BLaER1 (cell line): ENCODE data around the gene BTNL3.
"Not testable (repeated sequence)": the region's sequence is repeated elsewhere in the genome, so short reads cannot be mapped to it uniquely, and the experiment has no call there.

Source experiments
- H3K27ac ChIP-seq: shearing (Covaris generic); formaldehyde crosslinking; 2 replicates; pipeline ENCODE4 v1.8.1; 2022
- H3K27me3 ChIP-seq: shearing (Covaris generic); formaldehyde crosslinking; 2 replicates; pipeline ENCODE4 v1.8.1; 2022
- H3K36me3 ChIP-seq: shearing (Covaris generic); formaldehyde crosslinking; 2 replicates; pipeline ENCODE4 v1.8.1; 2022
- H3K4me1 ChIP-seq: shearing (Covaris generic); formaldehyde crosslinking; 2 replicates; pipeline ENCODE4 v1.8.1; 2022
- H3K4me2 ChIP-seq: shearing (Covaris generic); formaldehyde crosslinking; 2 replicates; pipeline ENCODE4 v1.8.1; 2022
- H3K4me3 ChIP-seq: shearing (Covaris generic); formaldehyde crosslinking; 2 replicates; pipeline ENCODE4 v1.8.1; 2022
- H3K9ac ChIP-seq: shearing (Covaris generic); formaldehyde crosslinking; 2 replicates; pipeline ENCODE4 v1.8.1; 2022
- H3K9me3 ChIP-seq: shearing (Covaris generic); formaldehyde crosslinking; 2 replicates; pipeline ENCODE4 v1.8.1; 2022
- H4K20me1 ChIP-seq: shearing (Covaris generic); formaldehyde crosslinking; 2 replicates; pipeline ENCODE4 v1.8.1; 2022
- Cebpa-rat ChIP-seq: shearing (Covaris generic); IDR thresholded peaks from 2 replicates; pipeline ENCODE4 v1.8.1; 2022

BTNL3 gene

GRCh38 chr5:180977852-180978251 is 10.8 kb upstream of the BTNL3 start:
- Histone ChIP-seq H3K9me3 (no peaks in the 10 kb centered on the region), H3K4me3 (no peak overlapping the region), H3K36me3 (no peaks in the 10 kb centered on the region), H3K9ac (no peak overlapping the region), H3K27me3 (no peaks in the 10 kb centered on the region), H3K4me2 (no peak overlapping the region), H3K27ac (no peak overlapping the region), H4K20me1 (no peaks in the 10 kb centered on the region), H3K4me1 (peaks cover 11% of the 10 kb centered on the region)
- TF ChIP-seq Cebpa-rat = no peak

GRCh38 chr5:180982008-180982741 is 6.5 kb upstream of the BTNL3 start:
- H3K36me3 ChIP-seq = no peaks in the 10 kb centered on the region
- H3K4me1 ChIP-seq = no peaks in the 10 kb centered on the region
- no peak overlapping the region for H3K4me3 ChIP-seq
- no peak overlapping the region for H3K27ac ChIP-seq
- no peaks in the 10 kb centered on the region for H3K27me3 ChIP-seq
- no peak for TF ChIP-seq Cebpa-rat
- no peak overlapping the region for H3K4me2 ChIP-seq
- no peaks in the 10 kb centered on the region for H3K9me3 ChIP-seq
- no peaks in the 10 kb centered on the region for H4K20me1 ChIP-seq
- H3K9ac ChIP-seq = no peak overlapping the region

GRCh38 chr5:180988016-180988415 is 630 bp upstream of the BTNL3 start:
- no peak overlapping the region for H3K4me2 ChIP-seq
- no peaks in the 10 kb centered on the region for H3K36me3 ChIP-seq
- no peak for TF ChIP-seq Cebpa-rat

GRCh38 chr5:180990086-180990881 is 1.6 kb downstream of the BTNL3 start:
- Histone ChIP-seq H3K4me2 (no peak overlapping the region), H3K4me3 (no peak overlapping the region), H4K20me1 (no peaks in the 10 kb centered on the region), H3K27ac (no peak overlapping the region), H3K27me3 (no peaks in the 10 kb centered on the region), H3K36me3 (no peaks in the 10 kb centered on the region), H3K4me1 (0 out of 2 replicates have a peak, but pooled peaks cover 7% of the 10 kb centered on the region), H3K9me3 (peaks cover 5% of the 10 kb centered on the region; the same call in 1 of the 2 replicates), H3K9ac (no peak overlapping the region)
- no peak for TF ChIP-seq Cebpa-rat

More at GRCh38 chr5:180988016-180988415, 630 bp upstream of the BTNL3 start:
- Histone ChIP-seq H4K20me1 (no peaks in the 10 kb centered on the region), H3K9ac (no peak overlapping the region), H3K27ac (no peak overlapping the region), H3K9me3 (no peaks in the 10 kb centered on the region), H3K4me3 (no peak overlapping the region), H3K27me3 (no peaks in the 10 kb centered on the region), H3K4me1 (0 out of 2 replicates have a peak, but pooled peaks cover 7% of the 10 kb centered on the region)

GRCh38 chr5:180990882-180991242 is 2.2 kb downstream of the BTNL3 start:
- Histone ChIP-seq H3K36me3 (no peaks in the 10 kb centered on the region), H4K20me1 (no peaks in the 10 kb centered on the region), H3K4me3 (no peak overlapping the region), H3K9me3 (peaks cover 5% of the 10 kb centered on the region; the same call in 1 of the 2 replicates), H3K4me2 (no peak overlapping the region), H3K27me3 (no peaks in the 10 kb centered on the region), H3K27ac (no peak overlapping the region), H3K4me1 (peaks cover 8% of the 10 kb centered on the region; the same call in 1 of the 2 replicates), H3K9ac (no peak overlapping the region)
- no peak for TF ChIP-seq Cebpa-rat

GRCh38 chr5:181001947-181002346 is 13.3 kb downstream of the BTNL3 start:
- no peaks in the 10 kb centered on the region for H3K9me3 ChIP-seq
- TF ChIP-seq Cebpa-rat = no peak
- H3K27ac ChIP-seq = no peak overlapping the region
- no peak overlapping the region for H3K4me3 ChIP-seq
- no peaks in the 10 kb centered on the region for H3K27me3 ChIP-seq
- H4K20me1 ChIP-seq = no peaks in the 10 kb centered on the region
- H3K9ac ChIP-seq = no peak overlapping the region
- H3K36me3 ChIP-seq = no peaks in the 10 kb centered on the region
- peaks cover 2% of the 10 kb centered on the region; the same call in 1 of the 2 replicates for H3K4me1 ChIP-seq
- H3K4me2 ChIP-seq = no peak overlapping the region

- no peaks in the 10 kb centered on the region for H3K36me3 ChIP-seq
- no peak overlapping the region for H3K4me3 ChIP-seq
- no peak for TF ChIP-seq Cebpa-rat
- H4K20me1 ChIP-seq = no peaks in the 10 kb centered on the region
- H3K27ac ChIP-seq = no peak overlapping the region
- no peak overlapping the region for H3K9ac ChIP-seq
- no peaks in the 10 kb centered on the region for H3K4me1 ChIP-seq
- H3K27me3 ChIP-seq = no peaks in the 10 kb centered on the region
- H3K9me3 ChIP-seq = peaks cover 9% of the 10 kb centered on the region; the same call in 1 of the 2 replicates
- H3K4me2 ChIP-seq = no peak overlapping the region
Observed at GRCh38 chr5:181005791-181006190, 17.1 kb downstream of the BTNL3 start.

GRCh38 chr5:181008136-181008535 is 19.5 kb downstream of the BTNL3 start:
- TF ChIP-seq Cebpa-rat = no peak
- Histone ChIP-seq H3K9me3 (peaks cover 9% of the 10 kb centered on the region; the same call in 1 of the 2 replicates), H3K36me3 (no peaks in the 10 kb centered on the region), H3K27me3 (no peaks in the 10 kb centered on the region), H3K27ac (no peak overlapping the region), H3K4me3 (no peak overlapping the region), H3K4me1 (no peaks in the 10 kb centered on the region), H3K4me2 (no peak overlapping the region), H3K9ac (no peak overlapping the region), H4K20me1 (no peaks in the 10 kb centered on the region)

GRCh38 chr5:181010018-181010417 is 21.4 kb downstream of the BTNL3 start:
- not testable (repeated sequence) for H3K4me3 ChIP-seq, H3K9me3 ChIP-seq, H3K4me1 ChIP-seq, H3K36me3 ChIP-seq, H3K27ac ChIP-seq, H4K20me1 ChIP-seq, H3K9ac ChIP-seq, H3K27me3 ChIP-seq, H3K4me2 ChIP-seq

- H3K9ac ChIP-seq = not testable (repeated sequence)
Observed at GRCh38 chr5:181014654-181015053, 26.0 kb downstream of the BTNL3 start.

GRCh38 chr5:181017448-181017847 is 28.8 kb downstream of the BTNL3 start:
- not testable (repeated sequence) for H4K20me1 ChIP-seq, H3K27me3 ChIP-seq, H3K4me2 ChIP-seq, H3K9ac ChIP-seq, H3K4me3 ChIP-seq, H3K27ac ChIP-seq, H3K36me3 ChIP-seq, H3K4me1 ChIP-seq
- H3K9me3 ChIP-seq = peaks cover 22% of the 10 kb centered on the region

More at GRCh38 chr5:181014654-181015053, 26.0 kb downstream of the BTNL3 start:
- not testable (repeated sequence) for H3K27ac ChIP-seq, H3K4me2 ChIP-seq, H3K36me3 ChIP-seq, H3K4me3 ChIP-seq, H3K4me1 ChIP-seq, H3K9me3 ChIP-seq, H3K27me3 ChIP-seq, H4K20me1 ChIP-seq
